Nephron (organoid): Measurements from ENCODE around the gene OTUD7B.

Experiments
- H3K27ac Mint-ChIP-seq, 3 experiments: 2 replicates each; pipeline ENCODE4 v1.8.0; 2020; ENCODE audit warnings: mixed read lengths in 3 of 3, mild to moderate bottlenecking in 2 of 3, moderate library complexity in 1 of 3
- H3K27me3 Mint-ChIP-seq: 2 replicates; pipeline ENCODE4 v1.8.0; 2021; ENCODE audit warnings: low read depth, mild to moderate bottlenecking, moderate library complexity, mixed read lengths
- H3K36me3 Mint-ChIP-seq: 2 replicates; pipeline ENCODE4 v1.8.0; 2020; ENCODE audit warnings: low read depth, mixed read lengths
- H3K4me1 Mint-ChIP-seq: 2 replicates; pipeline ENCODE4 v1.8.0; 2020; ENCODE audit warnings: mixed read lengths
- H3K4me3 Mint-ChIP-seq, 3 experiments: 2 replicates each; pipeline ENCODE4 v1.8.0; 2020; ENCODE audit warnings: mild to moderate bottlenecking in 3 of 3, mixed read lengths in 3 of 3, moderate library complexity in 2 of 3
- H3K9me3 Mint-ChIP-seq: 2 replicates; pipeline ENCODE4 v1.8.0; 2020; ENCODE audit warnings: mixed read lengths
- CTCF ChIP-seq, 3 experiments: fragments of 200-600 bp; sonication (generic); IDR thresholded peaks; one replicate each; pipeline ENCODE4 v1.5.0; 2021; ENCODE audit warnings: antibody characterized with exemption in 3 of 3; ENCODE audit not compliant: unreplicated experiment in 3 of 3

Gene OTUD7B

DNA sequence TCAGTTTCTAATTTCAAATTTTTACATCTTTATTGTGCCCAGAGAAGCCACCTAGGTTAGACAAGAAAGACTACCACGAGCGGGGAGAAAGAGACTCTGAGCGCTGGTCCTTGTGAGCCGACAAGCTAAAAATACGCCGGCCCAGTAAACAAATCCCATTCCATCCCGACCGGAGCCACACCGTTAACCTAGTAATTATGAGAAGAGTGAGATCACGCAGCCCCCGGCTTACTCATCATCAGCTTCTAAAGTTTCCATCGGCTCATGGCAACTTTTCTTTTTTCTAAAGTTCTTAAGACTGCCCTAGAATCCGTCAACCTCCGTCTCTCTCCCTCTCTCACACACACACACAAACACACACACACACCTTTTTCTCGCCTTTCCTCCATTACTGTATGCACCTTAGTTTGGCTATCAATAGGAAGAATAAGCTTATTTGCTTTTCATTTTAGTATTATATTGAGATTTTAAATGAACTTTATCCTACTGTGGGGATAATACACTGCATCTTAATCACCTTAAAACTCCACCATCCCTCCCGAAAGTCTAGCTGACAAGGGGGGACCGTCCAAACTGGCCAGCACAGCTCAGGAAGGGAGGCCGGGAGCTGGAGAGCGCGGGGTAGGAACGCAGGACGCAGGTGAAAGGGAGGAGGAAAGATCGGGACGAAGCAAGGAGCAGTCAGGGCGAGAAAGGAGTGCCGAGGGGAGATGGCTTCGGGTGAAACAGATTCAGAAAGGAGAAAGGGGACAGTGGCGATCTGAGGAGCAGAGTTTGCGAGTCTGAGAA lies 728 bp downstream of the OTUD7B start:
- Mint-ChIP-seq H3K9me3 (no peaks in the 10 kb centered on the region), H3K27ac (peak overlapping the region; percentile 97 to 100 (median 100)), H3K4me1 (peaks cover 40% of the 10 kb centered on the region), H3K4me3 (peak overlapping the region; percentile 92 to 100 (median 95)), H3K36me3 (peaks cover 13% of the 10 kb centered on the region), H3K27me3 (no peaks in the 10 kb centered on the region)
- no peak for TF ChIP-seq CTCF (IDR thresholded peaks at IDR 0.05; ENCODE audit: unreplicated experiment in 3 of 3)

- peak overlapping the region; percentile 97 to 100 (median 100) for H3K27ac Mint-ChIP-seq
Observed at GRCh38 chr1:150008699-150009098, 1.8 kb downstream of the OTUD7B start.

GRCh38 chr1:150006881-150007421 lies 3.6 kb downstream of the OTUD7B start:
- no peak for TF ChIP-seq CTCF (IDR thresholded peaks at IDR 0.05; ENCODE audit: unreplicated experiment in 3 of 3)
- no peaks in the 10 kb centered on the region for H3K9me3 Mint-ChIP-seq
- H3K4me1 Mint-ChIP-seq = peaks cover 48% of the 10 kb centered on the region
- peak overlapping the region; percentile 53 to 100 (median 97) for H3K27ac Mint-ChIP-seq
- peak overlapping the region; percentile 12 to 47 (median 31) for H3K4me3 Mint-ChIP-seq
- no peaks in the 10 kb centered on the region for H3K27me3 Mint-ChIP-seq
- H3K36me3 Mint-ChIP-seq = peaks cover 32% of the 10 kb centered on the region

More at GRCh38 chr1:150008699-150009098, 1.8 kb downstream of the OTUD7B start:
- H3K4me1 Mint-ChIP-seq = peaks cover 44% of the 10 kb centered on the region
- peak overlapping the region; percentile 92 to 100 (median 95) for H3K4me3 Mint-ChIP-seq
- no peak for TF ChIP-seq CTCF (IDR thresholded peaks at IDR 0.05; ENCODE audit: unreplicated experiment in 3 of 3)
- H3K27me3 Mint-ChIP-seq = no peaks in the 10 kb centered on the region
- no peaks in the 10 kb centered on the region for H3K9me3 Mint-ChIP-seq
- H3K36me3 Mint-ChIP-seq = peaks cover 21% of the 10 kb centered on the region

- TF ChIP-seq CTCF (IDR thresholded peaks at IDR 0.05; ENCODE audit: unreplicated experiment in 3 of 3) = no peak
- Mint-ChIP-seq H3K9me3 (no peaks in the 10 kb centered on the region), H3K4me3 (no peak overlapping the region), H3K36me3 (peaks cover 32% of the 10 kb centered on the region), H3K27ac (peak overlapping the region; percentile 44 to 64 (median 49)), H3K27me3 (no peaks in the 10 kb centered on the region), H3K4me1 (peaks cover 53% of the 10 kb centered on the region)
Observed at GRCh38 chr1:150005606-150006005, 4.9 kb downstream of the OTUD7B start.

- H3K9me3 Mint-ChIP-seq = no peaks in the 10 kb centered on the region
- peaks cover 46% of the 10 kb centered on the region for H3K4me1 Mint-ChIP-seq
- no peak overlapping the region for H3K27ac Mint-ChIP-seq
- H3K36me3 Mint-ChIP-seq = peaks cover 46% of the 10 kb centered on the region
- H3K27me3 Mint-ChIP-seq = no peaks in the 10 kb centered on the region
- no peak overlapping the region for H3K4me3 Mint-ChIP-seq
- no peak for TF ChIP-seq CTCF (IDR thresholded peaks at IDR 0.05; ENCODE audit: unreplicated experiment in 3 of 3)
Observed at GRCh38 chr1:150003801-150004200, 6.7 kb downstream of the OTUD7B start.
